PC-9 (cell line): Measurements from ENCODE around the gene ORC3. TPM values are rescaled to one million over a fixed set of nuclear protein-coding genes. Genes with fewer than 3 reads are reported as not detected.
A peak's percentile ranks its signal among the peaks of the same experiment; 100 is the strongest.

Source experiments
- BruUV-seq: library from RNA; stranded (reverse); fragments of 400-500 nt; replicated peaks from 2 replicates; lab custom pipeline; 2021; lab: Mats Ljungman, UMichigan
- CTCF ChIA-PET: fragments of 300-600 bp; sonication (Branson Sonifier 250); formaldehyde crosslinking; loops from one replicate; lab custom pipeline; 2022; ENCODE audit warnings: antibody characterized with exemption; lab: Charles Lee
- POLR2A ChIA-PET: fragments of 300-600 bp; sonication (Branson Sonifier 250); formaldehyde crosslinking; loops from one replicate; lab custom pipeline; 2022; ENCODE audit warnings: antibody characterized with exemption; ENCODE audit not compliant: unreplicated experiment; lab: Charles Lee
- DNase-seq, 2 experiments: peaks; one replicate each; pipeline versions ENCODE4 v3.0.0 to v3.0.0-alpha.2; 2015 to 2022; ENCODE audit warnings: mixed read lengths in 1 of 2
- H2AFZ ChIP-seq: fragments of 200-600 bp; sonication (generic); 2 replicates; pipeline ENCODE4 v1.8.1; 2017; ENCODE audit warnings: antibody characterized with exemption
- H3F3A ChIP-seq: fragments of 200-600 bp; sonication (generic); 2 replicates; pipeline ENCODE4 v1.8.1; 2017; ENCODE audit warnings: antibody characterized with exemption, mild to moderate bottlenecking, low read depth; ENCODE audit not compliant: insufficient read depth
- H3K27ac ChIP-seq: fragments of 200-600 bp; sonication (generic); 2 replicates; pipeline ENCODE4 v1.6.1; 2016; ENCODE audit warnings: mixed run types
- H3K27me3 ChIP-seq: fragments of 200-600 bp; sonication (generic); 2 replicates; pipeline ENCODE4 v1.6.1; 2016; ENCODE audit warnings: low read depth, mixed run types; ENCODE audit not compliant: insufficient read depth
- H3K36me3 ChIP-seq: fragments of 200-600 bp; sonication (generic); 2 replicates; pipeline ENCODE4 v1.6.1; 2016; ENCODE audit warnings: low read depth, mixed run types
- H3K4me1 ChIP-seq: fragments of 200-600 bp; sonication (generic); replicated peaks from 2 replicates; pipeline ENCODE4 v1.6.1; 2016; ENCODE audit warnings: mixed run types; ENCODE audit not compliant: insufficient read depth
- H3K4me2 ChIP-seq: fragments of 200-600 bp; sonication (generic); 2 replicates; pipeline ENCODE4 v1.6.1; 2017; ENCODE audit warnings: mixed run types
- H3K4me3 ChIP-seq: fragments of 200-600 bp; sonication (generic); 2 replicates; pipeline ENCODE4 v1.6.1; 2016; ENCODE audit warnings: mixed run types
- H3K79me2 ChIP-seq: fragments of 200-600 bp; sonication (generic); 2 replicates; pipeline ENCODE4 v1.6.1; 2017; ENCODE audit warnings: low read depth, mixed run types
- H3K9me2 ChIP-seq: fragments of 200-600 bp; sonication (generic); 2 replicates; pipeline ENCODE4 v1.8.1; 2017; ENCODE audit warnings: mild to moderate bottlenecking; ENCODE audit not compliant: insufficient read depth
- H3K9me3 ChIP-seq: fragments of 200-600 bp; sonication (generic); 2 replicates; pipeline ENCODE4 v1.8.1; 2016; ENCODE audit warnings: low read depth; ENCODE audit not compliant: insufficient read depth
- H4K20me1 ChIP-seq: fragments of 200-600 bp; sonication (generic); 2 replicates; pipeline ENCODE4 v1.8.1; 2017; ENCODE audit not compliant: insufficient read depth
- CTCF ChIP-seq: fragments of 200-600 bp; sonication (generic); conservative IDR thresholded peaks from 2 replicates; pipeline ENCODE4 v1.6.1; 2017; ENCODE audit warnings: mixed run types, antibody characterized with exemption, mild to moderate bottlenecking, moderate library complexity
- EZH2 ChIP-seq: fragments of 200-600 bp; sonication (generic); IDR thresholded peaks from 2 replicates; pipeline ENCODE4 v1.8.0; 2017; ENCODE audit warnings: antibody characterized with exemption, low read depth
- intact Hi-C: fragments of 100-400 bp; cut with micrococcal nuclease; formaldehyde crosslinking; loops from one replicate; pipeline ENCODE4 v1.10.0; 2022; ENCODE audit not compliant: unreplicated experiment
- total RNA-seq: library from RNA; stranded (reverse); gene quantifications from 2 replicates; pipeline ENCODE4 v1.2.3, GENCODE V29; 2021

The ORC3 gene
- total RNA-seq, 1 experiment from 2014 or later = 24.3 TPM

DNA sequence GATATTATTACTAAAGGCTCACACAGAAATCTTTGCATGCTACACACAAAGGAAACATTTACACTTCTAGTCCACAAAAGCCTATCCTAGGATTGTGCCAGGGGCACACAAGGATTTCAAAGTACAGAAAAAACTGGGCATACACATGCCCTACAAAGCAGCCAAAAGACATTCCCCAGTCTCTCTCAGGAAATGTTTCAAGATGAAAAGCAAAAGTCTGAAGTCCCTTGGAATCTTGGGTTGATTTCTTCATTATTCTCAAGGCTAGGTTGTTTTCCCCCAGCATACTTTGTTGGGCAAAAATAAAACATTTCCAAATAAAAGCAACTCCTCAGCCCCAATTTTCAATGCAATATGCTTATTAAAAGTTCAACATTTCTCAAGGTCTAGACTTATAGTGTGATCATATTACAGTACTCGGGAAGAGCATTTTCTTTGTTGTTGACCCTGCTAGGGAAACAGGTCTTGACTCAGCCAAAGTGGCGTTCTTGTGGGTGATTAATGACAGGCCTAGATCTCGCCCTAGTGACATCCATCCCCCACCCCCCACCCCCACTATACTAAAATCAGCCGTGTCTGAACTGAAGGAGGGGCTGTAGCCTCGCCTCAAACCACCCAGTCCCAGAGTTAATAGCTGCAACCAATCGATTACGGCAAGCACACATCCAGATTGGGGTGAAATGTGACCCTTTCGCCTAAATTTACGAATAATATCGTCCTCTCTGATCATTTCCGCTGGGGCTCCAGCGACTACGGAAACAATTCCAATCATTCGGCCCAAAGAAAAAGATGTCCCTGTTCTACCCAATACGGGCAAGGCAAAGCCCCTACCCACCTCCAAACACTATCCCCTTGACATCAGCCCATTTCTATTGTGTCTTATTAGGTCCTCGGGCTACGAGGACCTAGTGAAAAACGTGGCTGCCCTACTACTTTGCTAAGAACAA, 110.7 kb downstream of the ORC3 start:
- POLR2A ChIA-PET = interaction anchor here (0.6 to 0.7 kb wide), 3 partner anchors 16 to 168 kb away, joined by 3 to 9 read pairs (median 6); no protein-coding TSS in a partner anchor
- Histone ChIP-seq H3K4me1 (peaks cover 25% of the 10 kb centered on the region), H3K4me3 (peak overlapping the region; percentile 96), H3K4me2 (peak overlapping the region; percentile 95), H3K9me2 (no peaks in the 10 kb centered on the region), H3K36me3 (0 out of 2 replicates have a peak, but pooled peaks cover 6% of the 10 kb centered on the region), H3K27me3 (no peaks in the 10 kb centered on the region), H2AFZ (peak overlapping the region; percentile 76; the same call in 1 of the 2 replicates), H3K27ac (peak overlapping the region; percentile 86), H3K79me2 (peaks cover 63% of the 10 kb centered on the region), H3K9me3 (no peaks in the 10 kb centered on the region), H4K20me1 (peaks cover 50% of the 10 kb centered on the region), H3F3A (peaks cover 32% of the 10 kb centered on the region)
- CTCF ChIA-PET = no interaction called here
- no peak for TF ChIP-seq CTCF
- TF ChIP-seq EZH2 = no peak
- BruUV-seq = TSS peak; percentile 27
- peak; percentile 43 to 84 for DNase-seq
- intact Hi-C loops = loop anchor here (2.0 to 5.0 kb wide), 6 partner anchors 97 to 1597 kb away; partner anchors contain the start of genes CFAP206 and SLC35A1

GRCh38 chr6:87701344-87701675, 111.4 kb downstream of the ORC3 start:
- peaks cover 43% of the 10 kb centered on the region for H4K20me1 ChIP-seq
- no peaks in the 10 kb centered on the region for H3K9me3 ChIP-seq
- TSS peak; percentile 68 for BruUV-seq
- no peak for DNase-seq
- no peak for TF ChIP-seq CTCF
- no peak for TF ChIP-seq EZH2
- intact Hi-C loops = loop anchor here (2.0 to 5.0 kb wide), 6 partner anchors 96 to 1596 kb away; partner anchors contain the start of genes CFAP206 and SLC35A1
- ChIA-PET CTCF (no interaction called here), POLR2A (interaction anchor here (0.6 to 0.7 kb wide), 2 partner anchors 16 to 23 kb away, joined by 3 to 9 read pairs; no protein-coding TSS in a partner anchor)
- peaks cover 32% of the 10 kb centered on the region for H3F3A ChIP-seq
- peak overlapping the region; percentile 76; the same call in 1 of the 2 replicates for H2AFZ ChIP-seq
- no peaks in the 10 kb centered on the region for H3K9me2 ChIP-seq
- H3K27me3 ChIP-seq = no peaks in the 10 kb centered on the region
- peak overlapping the region; percentile 96 for H3K4me3 ChIP-seq
- H3K79me2 ChIP-seq = peaks cover 57% of the 10 kb centered on the region
- peak overlapping the region; percentile 86 for H3K27ac ChIP-seq
- peaks cover 25% of the 10 kb centered on the region for H3K4me1 ChIP-seq
- 0 out of 2 replicates have a peak, but pooled peaks cover 6% of the 10 kb centered on the region for H3K36me3 ChIP-seq
- H3K4me2 ChIP-seq = peak overlapping the region; percentile 95
